IPS-20b (cell line): ENCODE measurements around the gene RICTOR.
"Not testable (repeated sequence)": the region's sequence is repeated elsewhere in the genome, so short reads cannot be mapped to it uniquely, and the experiment has no call there.

Experiments used
- H3K27ac ChIP-seq: one replicate; pipeline ENCODE4 v1.5.1; 2013; ENCODE audit warnings: low read length
- H3K27me3 ChIP-seq: 2 replicates; pipeline ENCODE4 v1.6.1; 2013; ENCODE audit warnings: mild to moderate bottlenecking, low read length, inconsistent platforms; ENCODE audit not compliant: insufficient read depth
- H3K36me3 ChIP-seq: 2 replicates; pipeline ENCODE4 v1.6.1; 2013; ENCODE audit warnings: low read depth, mild to moderate bottlenecking, inconsistent platforms, low read length, moderate library complexity; ENCODE audit not compliant: insufficient read depth
- H3K4me1 ChIP-seq: 2 replicates; pipeline ENCODE4 v1.6.1; 2013; ENCODE audit warnings: mild to moderate bottlenecking, control low read depth, inconsistent platforms, low read length, moderate library complexity; ENCODE audit not compliant: insufficient read depth
- H3K4me3 ChIP-seq: 2 replicates; pipeline ENCODE4 v1.5.1; 2013; ENCODE audit warnings: mild to moderate bottlenecking, low read length, inconsistent platforms
- H3K9ac ChIP-seq: 2 replicates; pipeline ENCODE4 v1.6.1; 2013; ENCODE audit warnings: low read depth, mild to moderate bottlenecking, inconsistent platforms, low read length, moderate library complexity
- H3K9me3 ChIP-seq: 2 replicates; pipeline ENCODE4 v1.6.1; 2013; ENCODE audit warnings: mild to moderate bottlenecking, low read depth, low read length, inconsistent platforms; ENCODE audit not compliant: insufficient read depth

The RICTOR gene

DNA sequence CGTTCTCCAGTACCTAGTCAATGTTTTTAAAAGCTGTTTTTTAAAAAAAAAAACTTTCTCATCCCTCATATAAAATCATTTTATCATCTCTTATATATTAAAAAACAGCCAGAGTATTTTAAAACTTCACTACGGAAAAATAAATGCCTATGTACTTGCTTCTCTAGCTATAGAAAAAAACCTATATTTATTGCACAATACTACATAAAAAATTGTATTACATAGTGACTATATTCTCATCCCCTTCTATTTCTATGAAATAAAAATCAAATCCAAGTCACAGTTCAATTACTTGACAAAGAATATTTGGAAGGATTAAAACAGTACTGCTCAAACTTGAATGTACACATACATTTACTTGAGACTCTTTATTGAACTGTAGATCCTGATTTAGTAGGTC, 56.7 kb downstream of the RICTOR start:
- Histone ChIP-seq H3K9me3 (peaks cover 5% of the 10 kb centered on the region; the same call in 1 of the 2 replicates), H3K4me3 (no peak overlapping the region), H3K27ac (no peak overlapping the region), H3K36me3 (peaks cover 16% of the 10 kb centered on the region), H3K4me1 (peaks cover 15% of the 10 kb centered on the region), H3K9ac (no peak overlapping the region), H3K27me3 (no peaks in the 10 kb centered on the region)

DNA sequence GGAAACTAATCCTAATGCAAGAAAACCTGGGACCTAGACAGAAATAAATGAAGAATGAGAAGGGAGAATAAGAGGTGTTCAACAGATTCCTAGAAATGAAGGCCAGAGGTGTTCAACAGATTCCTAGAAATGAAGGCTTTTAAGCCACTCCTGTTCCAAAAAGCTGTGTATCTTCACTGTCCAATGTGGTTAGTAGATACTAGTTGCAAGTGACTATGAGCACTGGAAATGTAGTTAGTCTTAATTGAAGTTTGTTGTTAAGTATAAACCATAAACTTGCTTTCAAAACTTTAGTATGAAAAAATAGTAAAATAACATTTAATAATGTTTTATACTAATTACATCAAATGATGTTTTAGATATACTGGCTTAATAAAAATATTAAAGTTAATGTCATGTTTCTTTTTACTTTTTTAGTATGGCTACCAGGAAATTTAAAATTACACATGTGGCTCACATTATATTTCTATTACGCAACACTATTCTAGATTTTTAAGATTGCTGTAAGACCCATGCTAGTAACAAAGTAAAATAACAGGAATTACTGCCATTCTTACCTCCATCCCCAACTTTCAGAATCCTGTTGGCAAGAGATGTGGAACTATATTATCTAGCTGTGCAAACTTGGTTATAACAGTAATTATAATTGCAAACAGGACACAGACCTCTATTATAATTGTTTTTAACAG, 57.5 kb downstream of the RICTOR start:
- Histone ChIP-seq H3K9me3 (peaks cover 12% of the 10 kb centered on the region), H3K27ac (no peak overlapping the region), H3K4me1 (peaks cover 8% of the 10 kb centered on the region; the same call in 1 of the 2 replicates), H3K36me3 (peaks cover 23% of the 10 kb centered on the region), H3K9ac (no peak overlapping the region), H3K27me3 (no peaks in the 10 kb centered on the region), H3K4me3 (no peak overlapping the region)

GRCh38 chr5:39015743-39016586, 58.2 kb downstream of the RICTOR start:
- peaks cover 20% of the 10 kb centered on the region for H3K9me3 ChIP-seq
- peaks cover 29% of the 10 kb centered on the region for H3K36me3 ChIP-seq
- H3K9ac ChIP-seq, result no peak overlapping the region
- no peak overlapping the region for H3K27ac ChIP-seq
- peaks cover under 1% of the 10 kb centered on the region; the same call in 1 of the 2 replicates for H3K4me1 ChIP-seq
- H3K4me3 ChIP-seq, result no peak overlapping the region
- H3K27me3 ChIP-seq, result no peaks in the 10 kb centered on the region

DNA sequence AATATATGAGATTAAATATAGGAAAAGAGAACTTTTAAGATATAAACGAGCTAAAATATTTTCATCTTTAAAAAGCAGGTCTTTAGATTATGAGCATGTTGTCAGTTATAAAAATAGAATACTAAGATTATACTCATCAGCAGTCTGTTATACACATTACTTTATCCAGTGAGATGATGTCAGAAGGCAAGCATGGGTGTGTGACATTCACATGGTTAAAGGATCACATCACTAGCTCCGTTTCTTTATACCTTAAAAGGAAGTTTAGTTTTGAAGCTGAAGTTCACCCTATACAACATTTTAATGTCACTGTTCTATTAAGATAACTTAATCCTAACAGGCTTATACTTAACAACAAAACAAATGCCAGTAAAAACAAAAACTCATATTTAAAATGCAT, 59.6 kb downstream of the RICTOR start:
- peaks cover 31% of the 10 kb centered on the region for H3K36me3 ChIP-seq
- H3K27ac ChIP-seq, result no peak overlapping the region
- H3K27me3 ChIP-seq, result no peaks in the 10 kb centered on the region
- no peak overlapping the region for H3K9ac ChIP-seq
- H3K4me3 ChIP-seq, result no peak overlapping the region
- no peaks in the 10 kb centered on the region; the same call in 1 of the 2 replicates for H3K4me1 ChIP-seq
- peaks cover 24% of the 10 kb centered on the region for H3K9me3 ChIP-seq

DNA sequence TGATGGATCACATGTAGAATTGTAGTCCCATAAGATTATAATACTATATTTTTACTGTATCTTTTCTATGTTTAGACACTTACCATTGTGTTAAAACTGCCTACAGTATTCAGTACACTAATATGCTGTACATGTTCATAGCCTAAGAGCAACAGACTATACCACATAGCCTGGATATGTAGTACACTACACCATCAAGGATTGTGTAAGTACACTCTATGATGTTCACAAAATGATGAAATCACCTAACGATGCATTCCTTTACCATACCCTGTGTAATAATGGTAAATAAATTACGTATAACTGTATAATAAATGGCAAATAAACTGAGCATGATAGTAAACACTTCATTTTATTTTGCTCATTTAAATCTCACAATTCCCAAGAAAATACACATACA, 60.3 kb downstream of the RICTOR start:
- H3K9ac ChIP-seq, result no peak overlapping the region
- peaks cover 27% of the 10 kb centered on the region for H3K36me3 ChIP-seq
- H3K4me1 ChIP-seq, result no peaks in the 10 kb centered on the region; the same call in 1 of the 2 replicates
- H3K9me3 ChIP-seq, result peaks cover 24% of the 10 kb centered on the region
- no peak overlapping the region for H3K27ac ChIP-seq
- H3K4me3 ChIP-seq, result no peak overlapping the region
- H3K27me3 ChIP-seq, result no peaks in the 10 kb centered on the region

- not testable (repeated sequence) for H3K27me3 ChIP-seq, H3K4me3 ChIP-seq
- H3K9me3 ChIP-seq, result peaks cover 24% of the 10 kb centered on the region
These were observed 63.2 kb downstream of the RICTOR start for GRCh38 chr5:39010958-39011357.

DNA sequence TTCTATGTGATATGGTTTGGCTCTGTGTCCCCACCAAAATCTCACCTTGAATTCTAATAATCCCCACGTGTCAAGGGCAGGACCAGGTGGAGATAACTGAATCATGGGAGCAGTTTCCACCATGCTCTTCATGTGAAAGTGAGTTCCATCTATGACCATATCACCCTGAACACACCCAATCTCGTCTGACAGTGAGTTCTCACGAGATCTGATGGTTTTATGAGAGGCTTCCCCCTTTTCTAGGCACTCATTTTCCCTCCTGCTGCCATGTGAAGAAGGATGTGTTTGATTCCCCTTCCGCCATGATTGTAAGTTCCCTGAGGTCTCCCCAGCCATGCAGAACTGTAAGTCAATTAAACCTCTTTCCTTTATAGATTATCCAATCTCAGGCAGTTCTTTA, 64.2 kb downstream of the RICTOR start:
- Histone ChIP-seq H3K9me3 (peaks cover 24% of the 10 kb centered on the region), H3K36me3 (peaks cover 21% of the 10 kb centered on the region; the same call in 1 of the 2 replicates), H3K27me3 (no peaks in the 10 kb centered on the region), H3K27ac (no peak overlapping the region), H3K4me3 (no peak overlapping the region), H3K4me1 (no peaks in the 10 kb centered on the region), H3K9ac (no peak overlapping the region)

More at GRCh38 chr5:39010958-39011357, 63.2 kb downstream of the RICTOR start:
- not testable (repeated sequence) for H3K9ac ChIP-seq, H3K4me1 ChIP-seq, H3K27ac ChIP-seq
- peaks cover 21% of the 10 kb centered on the region; the same call in 1 of the 2 replicates for H3K36me3 ChIP-seq

GRCh38 chr5:39009280-39009679, 64.9 kb downstream of the RICTOR start:
- peaks cover 24% of the 10 kb centered on the region for H3K9me3 ChIP-seq

GRCh38 chr5:39006650-39007049, 67.5 kb downstream of the RICTOR start:
- H3K27ac ChIP-seq, result no peak overlapping the region
- peaks cover 11% of the 10 kb centered on the region for H3K9me3 ChIP-seq
- peaks cover 19% of the 10 kb centered on the region for H3K36me3 ChIP-seq
- H3K9ac ChIP-seq, result no peak overlapping the region
- no peaks in the 10 kb centered on the region for H3K27me3 ChIP-seq
- no peaks in the 10 kb centered on the region for H3K4me1 ChIP-seq
- H3K4me3 ChIP-seq, result no peak overlapping the region

More at GRCh38 chr5:39009280-39009679, 64.9 kb downstream of the RICTOR start:
- Histone ChIP-seq H3K4me1 (no peaks in the 10 kb centered on the region), H3K27ac (no peak overlapping the region), H3K4me3 (no peak overlapping the region), H3K36me3 (peaks cover 21% of the 10 kb centered on the region; the same call in 1 of the 2 replicates), H3K27me3 (no peaks in the 10 kb centered on the region), H3K9ac (no peak overlapping the region)

- H3K9ac ChIP-seq, result no peak overlapping the region
- H3K36me3 ChIP-seq, result peaks cover 13% of the 10 kb centered on the region
- H3K4me1 ChIP-seq, result no peaks in the 10 kb centered on the region
- H3K4me3 ChIP-seq, result no peak overlapping the region
- H3K9me3 ChIP-seq, result peaks cover 1% of the 10 kb centered on the region; the same call in 1 of the 2 replicates
- H3K27me3 ChIP-seq, result no peaks in the 10 kb centered on the region
- H3K27ac ChIP-seq, result no peak overlapping the region
These were observed 68.5 kb downstream of the RICTOR start for GRCh38 chr5:39005566-39006232.

DNA sequence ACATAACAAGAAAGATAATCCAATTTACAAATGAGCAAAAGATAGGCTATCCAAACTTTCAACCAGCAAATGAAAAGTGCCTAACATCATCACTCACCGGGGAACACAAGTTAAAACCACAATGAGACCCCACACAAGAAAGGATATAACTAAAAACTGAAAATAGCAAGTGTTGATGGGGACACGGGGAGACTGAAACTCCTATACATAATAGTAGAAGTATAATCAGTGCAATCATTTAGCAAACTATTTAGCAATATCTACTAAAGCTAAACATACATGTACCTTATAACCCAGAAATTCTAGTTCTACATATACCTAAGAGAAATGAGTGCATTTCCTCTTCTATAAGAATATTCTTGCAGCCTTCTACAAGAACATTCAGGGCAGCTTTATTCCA, 72.5 kb downstream of the RICTOR start:
- no peaks in the 10 kb centered on the region for H3K27me3 ChIP-seq
- no peak overlapping the region for H3K4me3 ChIP-seq
- no peak overlapping the region for H3K27ac ChIP-seq
- H3K36me3 ChIP-seq, result peaks cover 13% of the 10 kb centered on the region
- peaks cover 4% of the 10 kb centered on the region; the same call in 1 of the 2 replicates for H3K9me3 ChIP-seq
- H3K4me1 ChIP-seq, result peaks cover 3% of the 10 kb centered on the region; the same call in 1 of the 2 replicates
- no peak overlapping the region for H3K9ac ChIP-seq
